ENCODE results near the gene IFNGR2.

Gene IFNGR2

GRCh38 chr21:33393348-33393747 is 9.9 kb upstream of the IFNGR2 start:
- TF ChIP-seq CTCF (IDR thresholded peaks at IDR 0.05) = no peak
- Mint-ChIP-seq H3K9me3 (no peaks in the 10 kb centered on the region), H3K27me3 (ENCODE audit: low read depth, poor library complexity) (peaks cover 5% of the 10 kb centered on the region), H3K4me3 (no peak overlapping the region), H3K36me3 (ENCODE audit: low read depth) (no peaks in the 10 kb centered on the region), H3K4me1 (peaks cover 32% of the 10 kb centered on the region), H3K27ac (no peak overlapping the region)
- DNase-seq = no peak

- H3K36me3 Mint-ChIP-seq (ENCODE audit: low read depth) = no peaks in the 10 kb centered on the region
- no peak overlapping the region for H3K4me3 Mint-ChIP-seq
- TF ChIP-seq CTCF (IDR thresholded peaks at IDR 0.05) = no peak
- peaks cover 35% of the 10 kb centered on the region for H3K4me1 Mint-ChIP-seq
- no peak overlapping the region for H3K27ac Mint-ChIP-seq
- no peaks in the 10 kb centered on the region for H3K9me3 Mint-ChIP-seq
- H3K27me3 Mint-ChIP-seq (ENCODE audit: low read depth, poor library complexity) = peaks cover 5% of the 10 kb centered on the region
- DNase-seq = no peak
Observed at GRCh38 chr21:33394260-33394659, 9.0 kb upstream of the IFNGR2 start.

GRCh38 chr21:33395891-33396331 is 7.3 kb upstream of the IFNGR2 start:
- Mint-ChIP-seq H3K36me3 (ENCODE audit: low read depth) (no peaks in the 10 kb centered on the region), H3K4me3 (no peak overlapping the region), H3K9me3 (no peaks in the 10 kb centered on the region), H3K4me1 (peaks cover 35% of the 10 kb centered on the region), H3K27ac (no peak overlapping the region), H3K27me3 (ENCODE audit: low read depth, poor library complexity) (peaks cover 3% of the 10 kb centered on the region)
- no peak for DNase-seq
- TF ChIP-seq CTCF (IDR thresholded peaks at IDR 0.05) = no peak

- Mint-ChIP-seq H3K36me3 (ENCODE audit: low read depth) (no peaks in the 10 kb centered on the region), H3K27ac (no peak overlapping the region), H3K4me3 (no peak overlapping the region), H3K4me1 (peaks cover 35% of the 10 kb centered on the region), H3K27me3 (ENCODE audit: low read depth, poor library complexity) (peaks cover 6% of the 10 kb centered on the region), H3K9me3 (no peaks in the 10 kb centered on the region)
- DNase-seq = no peak
- TF ChIP-seq CTCF (IDR thresholded peaks at IDR 0.05) = no peak
Observed at GRCh38 chr21:33396436-33396835, 6.8 kb upstream of the IFNGR2 start.

GRCh38 chr21:33396951-33397350 is 6.3 kb upstream of the IFNGR2 start:
- H3K36me3 Mint-ChIP-seq (ENCODE audit: low read depth) = no peaks in the 10 kb centered on the region
- no peak for TF ChIP-seq CTCF (IDR thresholded peaks at IDR 0.05)
- H3K9me3 Mint-ChIP-seq = no peaks in the 10 kb centered on the region
- H3K4me1 Mint-ChIP-seq = peaks cover 35% of the 10 kb centered on the region
- H3K27ac Mint-ChIP-seq = no peak overlapping the region
- DNase-seq = no peak
- no peak overlapping the region for H3K4me3 Mint-ChIP-seq
- H3K27me3 Mint-ChIP-seq (ENCODE audit: low read depth, poor library complexity) = peaks cover 6% of the 10 kb centered on the region

- Mint-ChIP-seq H3K9me3 (no peaks in the 10 kb centered on the region), H3K4me1 (peaks cover 30% of the 10 kb centered on the region), H3K27me3 (ENCODE audit: low read depth, poor library complexity) (peaks cover 6% of the 10 kb centered on the region), H3K36me3 (ENCODE audit: low read depth) (no peaks in the 10 kb centered on the region), H3K4me3 (no peak overlapping the region), H3K27ac (no peak overlapping the region)
- no peak for DNase-seq
- TF ChIP-seq CTCF (IDR thresholded peaks at IDR 0.05) = no peak
Observed at GRCh38 chr21:33397717-33398116, 5.5 kb upstream of the IFNGR2 start.

Data from nephron progenitor cell (in vitro differentiated cells).